ENCODE results near the gene ATXN1. TPM values are rescaled to one million over a fixed set of nuclear protein-coding genes. Genes with fewer than 3 reads are reported as not detected.
"Not testable (repeated sequence)": the region's sequence is repeated elsewhere in the genome, so short reads cannot be mapped to it uniquely, and the experiment has no call there.

Gene ATXN1
- total and polyA plus RNA-seq, 2 donors from 2014 or later, result 4.2 to 58.2 TPM

DNA sequence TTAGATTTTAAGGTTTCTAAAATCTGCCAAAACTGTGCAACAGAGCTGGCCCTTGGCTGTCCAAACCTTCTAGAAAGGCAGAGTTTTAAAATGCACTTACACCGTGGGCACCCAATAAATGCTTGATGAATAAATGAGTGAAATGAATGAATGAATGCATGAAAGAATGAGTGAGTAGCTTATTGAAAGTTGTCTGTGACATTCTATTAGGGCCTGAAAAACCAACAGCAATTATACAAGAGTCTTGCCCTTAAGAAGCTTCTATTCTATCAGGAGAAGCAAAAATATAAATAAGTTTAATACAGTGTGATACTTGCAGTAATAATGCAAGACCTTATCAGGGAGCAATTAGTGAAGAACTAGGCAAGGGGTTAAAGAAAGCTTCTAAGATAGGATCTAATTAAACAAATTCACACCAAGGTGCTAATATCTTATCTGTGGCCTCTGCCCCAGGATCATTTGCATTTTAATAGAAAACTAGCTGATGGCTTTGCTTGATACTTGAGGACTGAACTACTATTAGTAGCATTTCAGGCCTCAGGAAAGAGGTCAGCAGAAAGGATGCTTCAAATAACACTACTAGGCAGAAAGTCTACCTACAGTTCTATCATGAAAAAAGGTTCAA is 292.2 kb downstream of the ATXN1 start:
- no peak overlapping the region for H3K9ac ChIP-seq (ENCODE audit: low read length in 3 of 3)
- no peak overlapping the region for H3K4me3 ChIP-seq (ENCODE audit: low read length in 3 of 3)
- FAIRE-seq, result no peak
- no peak overlapping the region for H3K27ac ChIP-seq (ENCODE audit: low read depth in 2 of 2, low read length in 2 of 2)
- H3K4me1 ChIP-seq (ENCODE audit: control insufficient read depth in 2 of 3, insufficient read depth in 2 of 3, low read depth in 1 of 3, low read length in 3 of 3), result peaks cover 0 to 8% (median 8%) of the 10 kb centered on the region in 3 donors
- intact Hi-C loops (cut with DNase I), result no loop called here
- H3K27me3 ChIP-seq (ENCODE audit: control insufficient read depth, insufficient read depth, low read length), result no peaks in the 10 kb centered on the region
- peaks cover 0 to under 1% (median 0%) of the 10 kb centered on the region in 3 donors for H3K9me3 ChIP-seq (ENCODE audit: control insufficient read depth in 2 of 3, insufficient read depth in 1 of 3, low read length in 3 of 3)
- TF ChIP-seq, protein P1, sequence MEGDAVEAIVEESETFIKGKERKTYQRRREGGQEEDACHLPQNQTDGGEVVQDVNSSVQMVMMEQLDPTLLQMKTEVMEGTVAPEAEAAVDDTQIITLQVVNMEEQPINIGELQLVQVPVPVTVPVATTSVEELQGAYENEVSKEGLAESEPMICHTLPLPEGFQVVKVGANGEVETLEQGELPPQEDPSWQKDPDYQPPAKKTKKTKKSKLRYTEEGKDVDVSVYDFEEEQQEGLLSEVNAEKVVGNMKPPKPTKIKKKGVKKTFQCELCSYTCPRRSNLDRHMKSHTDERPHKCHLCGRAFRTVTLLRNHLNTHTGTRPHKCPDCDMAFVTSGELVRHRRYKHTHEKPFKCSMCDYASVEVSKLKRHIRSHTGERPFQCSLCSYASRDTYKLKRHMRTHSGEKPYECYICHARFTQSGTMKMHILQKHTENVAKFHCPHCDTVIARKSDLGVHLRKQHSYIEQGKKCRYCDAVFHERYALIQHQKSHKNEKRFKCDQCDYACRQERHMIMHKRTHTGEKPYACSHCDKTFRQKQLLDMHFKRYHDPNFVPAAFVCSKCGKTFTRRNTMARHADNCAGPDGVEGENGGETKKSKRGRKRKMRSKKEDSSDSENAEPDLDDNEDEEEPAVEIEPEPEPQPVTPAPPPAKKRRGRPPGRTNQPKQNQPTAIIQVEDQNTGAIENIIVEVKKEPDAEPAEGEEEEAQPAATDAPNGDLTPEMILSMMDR (IDR thresholded peaks at IDR 0.05; ENCODE audit: borderline replicate concordance, extremely low read depth, insufficient read depth), result no peak
- no peak for DNase-seq
- peaks cover 0 to 2% (median 0%) of the 10 kb centered on the region in 3 donors for H3K36me3 ChIP-seq (ENCODE audit: control insufficient read depth in 2 of 3, insufficient read depth in 3 of 3, low read length in 3 of 3)

DNA sequence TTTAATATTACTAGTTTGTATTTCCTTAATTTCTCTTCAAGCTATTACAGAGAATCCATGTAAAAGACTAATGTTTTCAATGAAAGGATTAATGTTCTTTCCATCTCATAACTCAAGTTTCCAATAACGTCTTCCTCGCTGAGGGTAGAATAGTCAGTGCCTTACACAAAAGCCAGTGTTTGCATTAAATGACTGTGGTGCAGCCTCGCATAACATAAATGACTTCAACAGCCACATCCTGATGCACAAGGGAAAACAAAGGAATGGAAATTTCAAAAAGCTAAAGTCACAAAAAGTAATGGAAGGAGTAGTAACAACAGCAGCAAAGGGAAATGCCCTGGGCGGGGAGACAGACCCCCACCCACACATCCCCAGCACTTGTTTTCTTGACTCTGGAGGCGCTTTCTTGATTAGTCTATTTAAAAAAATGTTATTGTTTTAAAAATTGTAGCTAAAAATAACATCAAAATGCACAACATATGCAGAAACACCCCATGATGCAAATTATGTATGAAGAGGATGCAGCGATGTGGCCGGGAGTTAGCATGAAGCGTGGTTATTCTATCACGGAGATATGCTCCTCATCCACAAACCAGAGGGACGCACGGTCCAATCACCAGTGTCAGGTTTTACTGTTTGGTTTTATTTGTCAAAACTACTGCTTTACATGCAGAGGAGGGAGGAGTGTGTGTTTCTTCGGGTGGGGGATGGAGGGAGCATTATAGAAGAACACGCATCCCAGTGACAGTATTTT is 294.3 kb downstream of the ATXN1 start:
- H3K4me3 ChIP-seq (ENCODE audit: low read length in 3 of 3), result no peak overlapping the region
- no peak overlapping the region for H3K9ac ChIP-seq (ENCODE audit: low read length in 3 of 3)
- peaks cover 0 to 8% (median 3%) of the 10 kb centered on the region in 3 donors for H3K4me1 ChIP-seq (ENCODE audit: control insufficient read depth in 2 of 3, insufficient read depth in 2 of 3, low read depth in 1 of 3, low read length in 3 of 3)
- TF ChIP-seq, protein P1 (IDR thresholded peaks at IDR 0.05; ENCODE audit: borderline replicate concordance, extremely low read depth, insufficient read depth), result no peak
- no peaks in the 10 kb centered on the region for H3K9me3 ChIP-seq (ENCODE audit: control insufficient read depth in 2 of 3, insufficient read depth in 1 of 3, low read length in 3 of 3)
- H3K27me3 ChIP-seq (ENCODE audit: control insufficient read depth, insufficient read depth, low read length), result no peaks in the 10 kb centered on the region
- H3K36me3 ChIP-seq (ENCODE audit: control insufficient read depth in 2 of 3, insufficient read depth in 3 of 3, low read length in 3 of 3), result no peaks in the 10 kb centered on the region
- no peak for DNase-seq
- intact Hi-C loops (cut with DNase I), result no loop called here
- no peak overlapping the region for H3K27ac ChIP-seq (ENCODE audit: low read depth in 2 of 2, low read length in 2 of 2)
- FAIRE-seq, result no peak

DNA sequence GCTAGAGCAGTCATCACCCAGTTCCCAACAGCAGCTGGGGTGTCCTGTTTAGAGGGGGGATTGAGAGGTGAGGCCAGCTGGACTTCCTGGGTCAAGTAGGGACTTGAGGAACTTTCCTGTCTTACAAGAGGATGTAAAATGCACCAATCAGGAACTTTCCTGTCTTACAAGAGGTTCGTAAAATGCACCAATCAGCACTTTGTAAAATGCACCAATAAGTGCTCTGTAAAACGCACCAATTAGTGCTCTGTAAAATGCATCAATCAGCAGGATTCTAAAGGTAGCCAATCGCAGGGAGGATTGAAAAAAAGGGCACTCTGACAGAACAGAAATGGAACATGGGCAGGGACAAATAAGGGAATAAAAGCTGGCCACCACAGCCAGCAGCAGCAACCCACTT is 297.2 kb downstream of the ATXN1 start:
- DNase-seq (no peak), FAIRE-seq (no peak)
- H3K27ac ChIP-seq (ENCODE audit: low read depth in 2 of 2, low read length in 2 of 2), result no peak overlapping the region
- intact Hi-C loops (cut with DNase I), result no loop called here
- TF ChIP-seq, protein P1 (IDR thresholded peaks at IDR 0.05; ENCODE audit: borderline replicate concordance, extremely low read depth, insufficient read depth), result no peak
- no peak overlapping the region for H3K4me3 ChIP-seq (ENCODE audit: low read length in 3 of 3)
- H3K27me3 ChIP-seq (ENCODE audit: control insufficient read depth, insufficient read depth, low read length), result no peaks in the 10 kb centered on the region
- no peaks in the 10 kb centered on the region for H3K4me1 ChIP-seq (ENCODE audit: control insufficient read depth in 2 of 3, insufficient read depth in 2 of 3, low read depth in 1 of 3, low read length in 3 of 3)
- no peaks in the 10 kb centered on the region for H3K9me3 ChIP-seq (ENCODE audit: control insufficient read depth in 2 of 3, insufficient read depth in 1 of 3, low read length in 3 of 3)
- no peaks in the 10 kb centered on the region for H3K36me3 ChIP-seq (ENCODE audit: control insufficient read depth in 2 of 3, insufficient read depth in 3 of 3, low read length in 3 of 3)
- H3K9ac ChIP-seq (ENCODE audit: low read length in 3 of 3), result no peak overlapping the region

DNA sequence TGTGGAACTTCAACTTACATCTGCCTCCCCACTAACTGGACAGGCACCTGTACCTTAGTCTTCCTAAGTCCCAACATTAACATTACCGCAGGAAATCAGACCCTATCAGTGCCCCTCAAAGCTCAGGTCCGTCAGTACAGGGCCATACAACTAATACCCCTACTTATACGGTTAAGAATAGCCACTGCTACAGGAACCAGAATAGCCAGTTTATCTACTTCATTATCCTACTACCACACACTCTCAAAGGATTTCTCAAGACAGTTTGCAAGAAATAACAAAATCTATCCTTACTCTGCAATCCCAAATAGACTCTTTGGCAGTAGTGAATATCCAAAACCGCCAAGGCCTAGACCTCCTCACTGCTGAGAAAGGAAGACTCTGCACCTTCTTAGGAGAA is 298.0 kb downstream of the ATXN1 start:
- H3K27ac ChIP-seq (ENCODE audit: low read depth in 2 of 2, low read length in 2 of 2); intact Hi-C loops (cut with DNase I); DNase-seq; H3K4me1 ChIP-seq (ENCODE audit: control insufficient read depth in 2 of 3, insufficient read depth in 2 of 3, low read depth in 1 of 3, low read length in 3 of 3); H3K4me3 ChIP-seq (ENCODE audit: low read length in 3 of 3); H3K9me3 ChIP-seq (ENCODE audit: control insufficient read depth in 2 of 3, insufficient read depth in 1 of 3, low read length in 3 of 3); FAIRE-seq; H3K9ac ChIP-seq (ENCODE audit: low read length in 3 of 3); H3K36me3 ChIP-seq (ENCODE audit: control insufficient read depth in 2 of 3, insufficient read depth in 3 of 3, low read length in 3 of 3); H3K27me3 ChIP-seq (ENCODE audit: control insufficient read depth, insufficient read depth, low read length): not testable (repeated sequence)
